T-helper 1 cell (primary cell): Measurements from ENCODE around the gene UBE2C.

Source experiments
- DNase-seq, 5 donors: peaks; one replicate each; pipeline ENCODE4 v3.0.0-alpha.2; 2012 to 2020

The UBE2C gene

DNA sequence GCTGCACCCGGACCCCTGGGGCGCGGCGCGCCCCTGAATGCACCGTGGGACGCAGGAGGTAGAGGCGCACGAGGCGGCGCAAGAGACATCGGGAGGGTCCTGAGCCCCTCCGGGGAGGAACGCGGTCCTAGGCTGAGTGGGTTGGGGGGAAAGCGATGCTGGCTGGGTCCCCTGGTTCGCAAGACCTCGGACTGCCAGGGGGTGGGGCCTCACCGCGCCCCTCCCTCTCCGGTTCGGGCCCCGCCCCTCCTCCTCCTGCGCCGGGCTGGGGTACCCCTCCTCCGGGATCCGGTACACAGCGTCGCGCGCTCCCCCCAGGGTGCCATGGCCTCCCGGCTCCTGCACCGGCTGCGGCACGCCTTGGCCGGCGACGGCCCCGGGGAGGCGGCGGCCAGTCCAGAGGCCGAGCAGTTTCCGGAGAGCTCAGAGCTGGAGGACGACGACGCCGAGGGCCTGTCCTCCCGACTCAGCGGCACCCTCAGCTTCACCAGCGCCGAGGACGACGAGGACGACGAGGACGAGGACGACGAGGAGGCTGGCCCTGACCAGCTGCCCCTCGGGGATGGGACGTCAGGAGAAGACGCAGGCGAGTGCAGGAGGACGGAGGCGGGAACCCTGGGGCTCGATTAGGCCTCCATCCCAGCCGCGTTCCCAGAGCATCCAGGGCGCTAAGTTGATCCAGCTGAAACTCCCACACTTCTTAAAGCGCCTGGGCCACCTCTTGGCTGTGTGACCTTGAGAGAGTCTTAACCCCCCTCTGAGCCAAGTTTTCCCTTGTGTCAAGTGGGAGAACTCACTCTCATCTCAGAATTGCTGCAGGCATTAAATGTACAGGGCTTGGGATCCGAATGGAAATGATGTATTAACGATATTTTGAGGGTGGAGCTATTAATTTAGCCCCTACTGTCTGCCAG is 21.7 kb downstream of the UBE2C start:
- peak in 2 of 5 donors; percentile 41 to 46 for DNase-seq

DNA sequence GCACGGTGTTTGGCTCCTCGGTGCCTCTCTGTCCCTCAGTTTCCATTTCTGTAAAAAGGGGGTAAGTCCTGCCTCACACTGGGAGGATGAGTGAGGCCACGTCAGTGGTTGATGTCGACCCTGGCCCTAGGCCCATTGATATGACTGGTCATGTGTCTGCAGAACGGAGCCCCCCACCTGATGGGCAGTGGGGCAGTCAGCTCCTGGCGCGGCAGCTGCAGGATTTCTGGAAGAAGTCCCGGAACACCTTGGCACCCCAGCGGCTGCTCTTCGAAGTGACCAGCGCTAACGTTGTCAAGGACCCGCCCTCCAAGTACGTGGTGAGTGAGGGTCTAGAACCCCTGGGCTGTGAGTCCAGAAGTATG is 22.3 kb downstream of the UBE2C start:
- no peak for DNase-seq

DNA sequence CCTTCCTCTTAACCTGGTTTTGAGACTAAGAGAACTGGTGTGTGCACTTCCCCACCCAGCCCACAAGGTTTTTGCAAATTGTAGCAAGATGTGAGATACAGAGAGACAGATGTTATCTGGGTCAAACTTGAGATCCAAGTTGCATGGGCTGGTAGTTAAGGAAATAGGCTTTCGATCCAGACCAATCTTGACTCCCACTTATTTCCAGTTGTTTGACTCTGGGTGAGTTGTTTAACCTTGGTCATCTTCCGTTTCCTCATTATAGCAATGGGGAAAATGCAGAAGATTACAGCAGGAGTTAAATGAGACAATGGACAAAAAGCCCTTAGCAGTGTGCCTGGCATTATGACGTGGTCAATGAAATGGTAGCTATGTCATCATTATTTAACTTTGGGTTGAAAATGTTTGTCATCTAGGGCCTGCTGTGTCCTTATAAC is 22.9 kb downstream of the UBE2C start:
- DNase-seq: no peak

DNA sequence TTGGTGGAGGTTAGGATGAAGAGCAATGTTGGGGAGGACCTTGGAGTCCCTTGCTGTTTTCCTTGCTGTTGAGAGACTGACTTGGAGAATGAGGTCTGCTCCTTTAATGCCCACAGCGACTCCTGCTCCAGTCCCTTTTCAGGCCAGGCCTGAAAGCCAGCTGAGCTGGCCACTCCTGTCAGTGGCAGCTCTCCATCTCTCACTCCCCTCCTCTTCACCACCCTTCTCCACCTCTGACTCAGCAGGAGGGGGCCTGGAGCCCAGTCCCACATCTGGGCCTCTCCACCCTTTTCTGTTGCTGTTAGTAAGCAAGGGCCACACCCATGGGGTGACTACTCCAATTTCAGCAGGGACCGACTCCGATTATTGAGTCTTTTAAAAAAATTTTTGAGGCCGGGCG is 23.4 kb downstream of the UBE2C start:
- no peak for DNase-seq

DNA sequence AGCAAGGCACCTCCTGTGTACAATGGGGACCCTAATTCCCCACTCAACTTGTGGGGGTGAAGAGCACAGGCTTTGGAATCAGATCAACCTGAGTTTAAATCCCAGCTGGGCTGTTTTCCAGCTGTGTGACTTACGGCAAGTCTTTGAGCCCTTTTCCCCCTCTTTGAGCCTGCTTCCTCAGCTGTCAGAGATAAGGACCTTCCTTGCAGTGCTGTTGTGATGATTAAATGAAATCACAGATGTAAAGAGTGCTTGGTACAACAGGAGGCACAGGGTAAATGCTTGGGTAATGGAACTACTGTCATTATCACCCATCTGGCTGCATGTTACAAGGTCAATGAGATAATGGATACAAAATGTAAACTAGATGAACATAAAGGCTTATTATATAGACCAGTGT is 24.4 kb downstream of the UBE2C start:
- DNase-seq: no peak

DNA sequence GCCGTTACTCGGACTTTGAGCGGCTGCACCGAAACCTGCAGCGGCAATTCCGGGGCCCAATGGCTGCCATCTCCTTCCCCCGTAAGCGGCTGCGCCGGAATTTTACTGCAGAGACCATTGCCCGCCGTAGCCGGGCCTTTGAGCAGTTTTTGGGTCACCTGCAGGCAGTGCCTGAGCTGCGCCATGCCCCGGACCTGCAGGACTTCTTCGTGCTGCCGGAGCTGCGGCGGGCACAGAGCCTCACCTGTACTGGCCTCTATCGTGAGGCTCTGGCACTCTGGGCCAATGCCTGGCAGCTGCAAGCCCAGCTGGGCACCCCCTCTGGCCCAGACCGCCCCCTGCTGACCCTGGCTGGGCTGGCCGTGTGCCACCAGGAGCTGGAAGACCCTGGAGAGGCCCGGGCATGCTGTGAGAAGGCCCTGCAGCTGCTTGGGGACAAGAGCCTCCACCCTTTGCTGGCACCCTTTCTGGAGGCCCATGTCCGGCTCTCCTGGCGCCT is 28.3 kb downstream of the UBE2C start:
- DNase-seq: no peak

DNA sequence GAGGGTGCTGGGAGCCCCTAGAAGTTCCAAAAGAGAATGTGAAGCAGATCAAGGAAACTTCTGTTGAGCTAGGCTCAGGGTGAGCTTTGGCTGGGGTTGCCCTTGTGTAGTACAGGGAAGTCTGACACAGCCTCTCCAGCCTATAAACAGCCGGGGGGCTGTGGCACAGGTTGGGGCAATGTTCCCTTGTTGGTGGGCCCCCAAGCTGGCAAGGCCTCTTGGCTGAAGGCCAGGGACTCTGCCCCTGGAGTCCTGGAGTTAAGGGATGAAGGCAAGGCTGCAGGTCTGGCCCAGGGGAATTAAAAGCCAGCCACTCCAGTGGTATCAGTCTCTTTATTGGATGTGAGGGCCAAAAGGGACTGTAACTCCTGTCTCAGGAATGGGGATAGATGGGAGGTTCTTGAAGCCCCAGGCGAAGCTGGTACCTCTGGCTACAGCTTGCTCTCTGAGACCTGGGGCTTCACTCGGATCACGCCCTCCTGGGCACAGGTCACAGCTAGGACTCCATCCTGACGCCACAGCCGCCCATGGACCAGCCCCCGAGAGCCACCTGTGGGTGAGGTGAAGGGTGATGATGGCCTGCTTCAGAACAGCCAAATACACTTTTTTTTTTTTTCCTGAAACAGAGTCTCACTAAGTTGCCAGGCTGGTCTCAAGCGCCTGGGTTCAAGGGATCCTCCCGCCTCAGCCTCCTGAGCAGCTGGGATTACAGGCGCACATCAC is 29.1 kb downstream of the UBE2C start:
- no peak for DNase-seq

DNA sequence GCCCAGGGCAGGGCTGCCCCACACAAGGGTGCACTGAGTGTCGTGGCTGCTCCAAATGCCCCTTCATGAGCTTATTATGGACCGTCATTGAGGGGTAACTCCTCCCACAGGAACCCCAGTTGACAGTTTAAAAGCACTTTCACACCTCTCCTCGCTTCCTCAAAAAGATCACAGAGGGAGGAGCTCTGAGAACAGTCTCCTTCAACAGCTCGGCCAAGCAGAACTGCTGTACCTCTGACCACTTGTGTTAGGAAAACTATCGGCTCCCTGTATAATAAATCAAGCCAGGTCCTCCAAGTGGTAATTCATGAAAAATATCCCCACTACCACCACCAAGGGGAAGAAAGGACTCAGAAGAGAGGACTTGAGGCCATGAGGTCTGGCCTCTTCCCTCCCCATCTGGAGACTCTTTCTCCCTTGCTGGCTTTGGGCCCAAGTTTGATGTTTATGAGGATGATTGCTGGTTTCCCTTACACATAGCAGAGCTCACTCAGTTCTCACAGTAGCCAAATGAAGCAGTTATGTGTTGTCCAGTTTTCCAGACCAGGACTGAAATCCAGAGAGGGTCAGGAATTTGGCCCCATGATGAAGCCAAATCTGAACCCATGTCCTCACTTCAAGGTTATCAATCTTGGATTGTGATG is 29.8 kb downstream of the UBE2C start:
- no peak for DNase-seq

DNA sequence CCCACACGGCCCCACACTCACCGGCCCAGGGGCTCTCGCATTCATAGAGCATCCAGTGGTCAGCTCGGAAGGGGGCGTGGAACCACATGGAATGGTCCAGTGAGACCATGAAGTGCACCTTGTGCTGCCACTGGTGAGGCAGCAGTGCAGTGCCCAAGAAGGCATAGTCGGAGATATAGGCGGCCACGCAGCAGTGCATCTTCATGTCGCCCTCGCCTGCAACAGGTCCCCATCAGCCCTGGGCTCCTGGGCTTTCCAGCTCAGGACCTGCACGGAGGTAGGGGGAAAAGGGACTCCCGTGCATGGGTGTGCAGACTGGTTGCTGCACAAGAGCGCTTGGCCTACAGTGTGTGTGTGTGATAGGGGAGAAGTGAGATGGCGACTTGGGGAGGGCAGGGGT is 31.1 kb downstream of the UBE2C start:
- DNase-seq: no peak

DNA sequence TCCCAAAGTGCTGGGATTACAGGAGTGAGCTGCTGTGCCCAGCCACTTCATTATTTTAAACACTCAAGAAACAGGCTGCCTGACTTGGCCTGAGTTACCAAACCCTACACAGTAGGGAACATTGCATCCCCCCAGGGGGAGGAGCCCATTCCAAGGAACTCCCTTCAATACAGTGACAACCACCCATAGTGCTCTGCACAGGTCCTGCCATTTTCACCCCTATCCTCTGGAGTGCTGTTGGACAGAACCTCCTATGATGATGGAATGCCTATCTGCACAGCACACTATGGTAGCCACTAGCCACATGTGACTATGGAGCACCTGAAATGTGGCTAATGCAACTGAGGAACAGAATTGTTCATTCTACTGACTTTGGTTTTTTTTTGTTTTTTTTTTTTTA is 33.0 kb downstream of the UBE2C start:
- no peak for DNase-seq

DNA sequence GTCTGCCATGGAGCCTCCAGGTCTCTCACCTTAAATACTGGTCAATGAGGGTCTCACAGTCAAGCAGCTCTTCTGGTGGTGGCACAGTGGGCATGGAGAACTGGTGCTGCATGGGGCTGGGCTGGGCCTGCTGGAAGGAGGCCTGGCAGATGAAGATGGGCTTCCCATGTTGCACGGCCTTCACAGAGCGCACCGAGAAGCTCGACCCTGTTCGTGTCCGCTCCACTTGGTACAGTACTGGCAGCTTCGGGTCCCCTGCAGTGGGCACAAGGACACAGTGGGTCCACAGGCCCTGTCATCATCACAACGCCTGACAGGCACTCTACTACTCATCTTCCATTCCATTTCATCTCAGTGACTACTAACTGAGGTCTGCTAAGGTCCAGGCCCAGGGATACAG is 36.0 kb downstream of the UBE2C start:
- DNase-seq: no peak

DNA sequence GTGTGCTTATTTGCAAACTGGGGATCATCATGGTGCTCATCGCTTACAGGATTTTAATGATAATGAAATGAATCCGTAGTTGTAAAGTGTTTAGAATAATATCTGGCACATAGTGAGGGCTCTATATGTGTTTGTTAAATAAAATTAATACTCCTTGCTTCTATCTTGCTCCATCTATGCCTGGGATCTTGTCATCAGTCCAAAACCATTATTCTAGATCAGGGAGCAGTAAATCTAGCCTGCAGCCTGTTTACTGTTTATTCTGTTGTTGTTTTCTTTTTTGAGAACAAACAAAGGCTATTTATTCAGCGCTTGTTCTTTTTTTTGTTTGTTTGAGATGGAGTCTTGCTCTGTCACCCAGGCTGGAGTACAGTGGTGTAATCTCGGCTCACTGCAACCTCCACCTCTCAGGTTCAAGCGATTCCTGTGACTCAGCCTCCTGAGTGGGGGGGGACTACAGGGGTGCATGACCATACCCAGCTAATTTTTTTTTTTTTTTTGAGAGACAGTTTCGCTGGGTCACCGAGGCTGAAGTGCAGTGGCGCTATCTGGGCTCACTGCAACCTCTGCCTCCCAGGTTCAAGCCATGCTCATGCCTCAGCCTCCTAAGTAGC is 36.6 kb downstream of the UBE2C start:
- DNase-seq: no peak

DNA sequence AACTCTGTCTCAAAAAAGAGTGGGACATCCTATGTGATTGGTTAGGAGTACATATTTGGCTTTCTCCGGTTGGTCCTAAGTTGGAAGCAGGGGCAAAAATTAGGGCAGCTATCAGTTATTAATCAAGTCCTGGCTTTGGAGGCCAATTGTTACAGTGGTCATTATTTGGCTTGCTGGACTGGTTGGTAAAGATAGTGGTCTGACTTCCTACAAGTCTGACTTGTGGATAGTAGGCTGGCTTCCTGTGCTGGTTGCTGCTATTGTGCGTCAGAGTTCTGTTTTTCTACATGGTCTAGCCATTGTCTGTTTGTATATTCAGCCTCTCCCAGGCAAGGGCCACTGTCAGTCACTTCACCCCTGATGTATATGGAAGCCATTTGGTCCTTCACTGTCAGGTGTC is 37.8 kb downstream of the UBE2C start:
- DNase-seq: no peak

DNA sequence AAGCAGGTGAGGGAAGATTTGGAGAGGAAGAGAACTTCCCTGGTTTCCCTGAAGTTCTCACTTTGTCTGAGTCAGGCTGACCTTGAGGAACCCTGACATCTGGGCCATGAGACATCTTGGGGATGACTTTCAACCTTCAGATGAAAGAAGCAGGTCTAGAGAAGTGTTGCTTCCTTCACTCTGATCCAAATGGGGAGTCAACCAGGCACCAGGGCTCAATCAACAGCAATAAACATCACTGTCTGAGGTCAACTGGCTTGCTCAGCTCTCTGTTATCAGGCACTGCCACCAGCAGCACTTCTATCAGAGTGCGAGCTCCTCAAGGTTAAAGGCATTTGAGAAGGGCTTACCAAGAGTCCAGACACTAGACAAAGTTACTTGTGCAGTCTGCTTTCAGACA is 38.5 kb downstream of the UBE2C start:
- DNase-seq: no peak

DNA sequence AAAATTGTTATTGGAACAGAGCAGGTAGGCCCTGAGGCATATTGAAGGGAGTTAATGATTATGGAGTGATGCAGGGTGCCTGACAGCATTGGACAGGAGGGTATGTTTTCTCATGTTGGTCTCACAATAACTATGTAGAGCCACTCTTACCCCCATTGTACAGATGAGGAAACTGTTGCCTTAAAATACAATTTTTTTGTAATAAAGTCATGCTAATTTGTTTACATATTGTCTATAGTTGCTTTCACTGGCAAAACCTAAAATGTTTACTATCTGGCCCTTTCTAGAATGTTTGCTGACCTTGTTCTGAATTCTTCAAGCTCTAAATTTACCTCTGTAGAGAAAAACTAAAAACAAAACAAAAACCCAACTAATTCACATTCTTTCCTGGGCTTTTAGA is 39.1 kb downstream of the UBE2C start:
- no peak for DNase-seq

DNA sequence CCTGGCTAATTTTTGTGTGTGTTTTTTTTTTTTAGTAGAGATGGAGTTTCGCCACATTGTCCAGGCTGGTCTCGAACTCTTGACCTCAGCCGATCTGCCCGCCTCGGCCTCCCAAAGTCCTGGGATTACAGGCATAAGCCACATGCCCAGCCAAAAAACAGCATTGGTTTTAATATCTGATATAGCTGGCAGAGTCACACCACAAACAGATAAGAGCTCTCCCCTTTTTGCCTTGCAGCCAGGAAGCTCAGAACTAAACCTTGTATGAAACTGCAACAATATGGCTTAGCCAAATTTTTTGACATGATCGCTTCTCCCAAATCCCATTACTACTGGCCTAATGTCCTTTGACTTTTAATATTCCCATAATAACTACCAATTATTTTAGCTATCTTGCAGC is 39.9 kb downstream of the UBE2C start:
- no peak for DNase-seq

DNA sequence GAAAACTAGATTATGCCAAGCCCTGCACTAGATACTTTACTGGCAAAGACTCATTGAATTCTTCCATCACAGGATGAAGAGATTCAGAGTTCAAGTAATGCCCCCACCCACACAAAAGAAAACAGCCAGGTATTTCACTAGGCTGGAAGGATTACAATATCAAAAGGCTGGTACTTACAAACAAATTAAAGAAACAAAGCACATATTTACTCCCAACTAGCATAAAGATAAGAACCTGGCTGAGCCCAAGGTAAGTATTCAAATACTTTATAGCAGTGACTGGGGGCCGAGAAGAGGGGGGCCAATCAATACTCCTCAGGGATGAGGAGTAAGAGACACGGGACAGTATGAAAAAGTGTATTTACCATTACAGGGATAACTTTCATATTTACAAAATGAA is 41.0 kb downstream of the UBE2C start:
- DNase-seq: no peak

DNA sequence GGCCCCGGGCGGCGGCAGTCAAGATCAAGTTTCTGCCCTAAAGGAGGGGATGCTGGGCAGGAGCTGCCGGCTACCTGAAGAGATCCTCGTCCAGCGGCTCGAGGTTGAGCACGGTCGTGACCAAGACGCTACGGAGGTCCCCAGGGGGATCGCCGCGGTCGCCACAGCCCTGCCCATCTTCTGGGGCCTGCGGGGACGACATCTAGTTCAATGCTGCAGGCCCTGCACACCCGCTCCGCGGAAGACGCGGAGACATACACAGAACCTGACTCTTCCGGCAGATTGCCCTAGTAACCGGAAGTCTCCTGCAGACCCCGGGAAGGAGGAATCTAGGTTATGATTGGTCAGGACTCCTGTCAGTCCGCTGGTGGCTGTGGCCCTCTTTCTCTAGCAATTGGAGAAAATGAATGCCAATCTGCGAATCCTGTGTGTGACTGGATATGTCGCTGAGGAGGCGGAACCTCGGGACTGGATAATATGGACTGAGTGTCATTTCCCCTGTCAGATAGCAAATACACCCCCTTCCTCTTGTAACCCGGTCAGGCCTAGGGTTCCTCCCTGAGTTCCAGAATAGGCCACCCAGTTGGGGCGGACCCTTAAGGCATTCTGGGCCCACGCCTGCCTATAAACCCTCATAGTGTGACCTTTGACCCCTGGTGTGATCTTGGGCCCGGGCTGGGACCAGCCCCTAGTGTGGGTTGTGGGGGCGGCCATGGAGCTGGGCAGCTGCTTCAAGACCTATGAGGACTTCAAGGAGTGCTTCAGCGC is 44.9 kb downstream of the UBE2C start, which contains the start of the genes ACOT8 and ZSWIM3:
TSS of gene ACOT8 (minus strand) at position 279 of the 768 bp plus-strand sequence. CDS start at position 202, 77 bp downstream.
TSS of gene ZSWIM3 (plus strand) at position 501 of the 768 bp plus-strand sequence. CDS start at position 713, 212 bp downstream.
- DNase-seq: peak; percentile 78 to 99 (median 91)

DNA sequence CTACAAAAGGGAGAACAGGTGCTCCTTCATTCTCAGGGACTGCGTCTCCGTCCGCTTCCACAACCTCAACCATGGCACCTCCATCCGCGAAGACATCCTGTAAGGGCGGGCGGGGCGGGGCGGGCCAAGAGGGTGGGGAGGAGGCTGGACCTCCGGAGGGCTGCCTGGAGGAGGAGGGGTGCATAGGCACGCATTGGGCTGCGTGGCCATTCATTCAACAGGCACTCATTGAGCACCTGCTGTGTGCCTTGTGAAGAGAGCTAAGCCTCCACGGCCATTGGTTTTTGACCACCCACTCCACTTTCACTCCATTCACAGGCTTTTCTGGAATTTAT is 45.4 kb downstream of the UBE2C start:
- DNase-seq: no peak

DNA sequence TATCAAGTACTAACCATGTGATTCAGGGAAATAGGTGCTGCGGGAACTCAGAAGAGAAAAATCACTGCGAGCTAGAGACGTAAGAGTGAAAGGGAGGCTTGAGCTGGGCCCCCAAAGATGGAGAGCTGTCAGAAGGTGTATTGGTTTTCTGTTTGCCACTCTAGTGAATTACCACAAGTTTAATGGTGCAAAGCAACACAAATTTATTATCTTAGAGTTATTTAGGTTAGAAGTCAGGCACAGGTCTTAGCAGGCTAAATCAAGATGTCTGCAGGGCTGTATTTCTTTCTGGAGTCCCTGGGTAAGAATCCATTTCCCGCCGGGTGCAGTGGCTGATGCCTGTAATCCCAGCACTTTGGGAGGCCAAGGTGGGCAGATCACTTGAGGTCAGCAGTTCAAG is 47.5 kb downstream of the UBE2C start:
- DNase-seq: no peak

DNA sequence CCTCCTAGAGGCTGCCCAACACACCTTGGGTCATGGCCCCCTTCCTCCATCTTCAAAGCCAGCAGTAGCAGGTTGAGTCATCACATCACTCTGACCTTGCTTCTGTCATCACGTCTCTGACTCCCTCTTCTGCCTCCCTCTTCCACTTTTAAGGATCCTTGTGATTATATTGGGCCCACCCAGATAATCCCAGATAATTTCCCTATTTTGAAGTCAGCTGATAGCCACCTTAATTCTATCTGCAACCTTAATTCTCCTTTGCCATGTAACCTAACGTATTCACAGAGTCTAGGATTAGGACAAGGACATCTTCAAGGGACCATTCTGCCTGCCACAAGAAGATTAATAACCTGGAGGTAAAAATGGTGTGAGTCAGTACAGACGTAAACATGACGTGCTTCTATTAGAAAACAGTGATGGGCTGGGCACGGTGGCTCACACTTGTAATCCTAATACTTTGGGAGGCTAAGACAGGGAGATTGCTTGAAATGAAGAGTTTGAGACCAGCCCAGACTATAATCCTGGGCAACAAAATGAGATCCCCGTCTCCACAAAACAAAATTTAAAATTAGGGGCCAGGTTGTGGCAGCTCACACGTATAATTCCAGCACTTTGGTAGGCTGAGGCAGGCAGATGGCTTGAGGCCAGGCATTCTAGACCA is 48.2 kb downstream of the UBE2C start:
- DNase-seq: no peak
